GM18505 (cell line): ENCODE results near the gene VIL1.
A peak's percentile ranks its signal among the peaks of the same experiment; 100 is the strongest.

Source experiments
- ATAC-seq: cut with Tn5 transposase; IDR thresholded peaks from one replicate; pipeline ENCODE4 v1.9.1; 2021; ENCODE audit not compliant: unreplicated experiment
- POLR2A ChIP-seq: IDR thresholded peaks from 4 replicates; pipeline ENCODE4 v1.6.1; 2011; ENCODE audit warnings: borderline replicate concordance; ENCODE audit not compliant: insufficient read depth, insufficient read length; ENCODE audit errors: extremely low read depth

Gene VIL1

GRCh38 chr2:218405086-218405745, 13.7 kb upstream of the VIL1 start:
- no peak for TF ChIP-seq POLR2A

GRCh38 chr2:218405746-218406208, 13.1 kb upstream of the VIL1 start:
- TF ChIP-seq POLR2A: no peak
- ATAC-seq: peak; percentile 17

More at GRCh38 chr2:218405086-218405745, 13.7 kb upstream of the VIL1 start:
- ATAC-seq: no peak

- peak; percentile 71 for ATAC-seq
- TF ChIP-seq POLR2A: no peak
These were observed 12.5 kb upstream of the VIL1 start for GRCh38 chr2:218406209-218406948.

- TF ChIP-seq POLR2A: no peak
- ATAC-seq: no peak
These were observed 11.8 kb upstream of the VIL1 start for GRCh38 chr2:218406949-218407618.

- no peak for ATAC-seq
- no peak for TF ChIP-seq POLR2A
These were observed 11.2 kb upstream of the VIL1 start for GRCh38 chr2:218407717-218408116.

- TF ChIP-seq POLR2A: no peak
- no peak for ATAC-seq
These were observed 604 bp upstream of the VIL1 start for GRCh38 chr2:218418321-218418716.

GRCh38 chr2:218419630-218420216, 800 bp downstream of the VIL1 start:
- TF ChIP-seq POLR2A: no peak
- ATAC-seq: no peak

GRCh38 chr2:218421027-218421426, 2.1 kb downstream of the VIL1 start:
- TF ChIP-seq POLR2A: no peak
- no peak for ATAC-seq

GRCh38 chr2:218422403-218423086, 3.6 kb downstream of the VIL1 start:
- ATAC-seq: no peak
- TF ChIP-seq POLR2A: no peak

- TF ChIP-seq POLR2A: no peak
- no peak for ATAC-seq
These were observed 4.7 kb downstream of the VIL1 start for GRCh38 chr2:218423584-218423983.

GRCh38 chr2:218425531-218425930, 6.6 kb downstream of the VIL1 start:
- TF ChIP-seq POLR2A: no peak

GRCh38 chr2:218427741-218428140, 8.8 kb downstream of the VIL1 start:
- ATAC-seq: no peak
- TF ChIP-seq POLR2A: no peak

More at GRCh38 chr2:218425531-218425930, 6.6 kb downstream of the VIL1 start:
- no peak for ATAC-seq
